Limb (tissue), 2 donors: ENCODE measurements around the gene RADIL.

Source experiments
- DNase-seq, 2 donors: peaks; one replicate each; pipeline ENCODE4 v3.0.0-alpha.2; 2016; ENCODE audit errors: extremely low spot score in 2 of 2

RADIL gene

DNA sequence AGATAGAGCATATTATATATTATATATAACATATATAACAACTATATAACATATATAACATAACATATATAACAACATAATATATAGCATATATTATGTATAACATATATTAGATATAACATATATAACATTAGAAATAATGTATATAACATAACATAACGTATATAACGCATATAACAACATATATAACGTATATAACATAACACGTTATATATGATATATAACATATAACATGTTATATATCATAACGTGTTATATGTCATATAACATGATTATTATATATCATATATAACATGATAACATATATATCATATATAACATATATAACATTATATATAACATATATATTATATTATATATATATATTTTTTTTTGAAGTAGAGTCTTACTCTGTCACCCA is 104.4 kb downstream of the RADIL start:
- no peak for DNase-seq

GRCh38 chr7:4775848-4776623 is 107.5 kb downstream of the RADIL start:
- no peak for DNase-seq

DNA sequence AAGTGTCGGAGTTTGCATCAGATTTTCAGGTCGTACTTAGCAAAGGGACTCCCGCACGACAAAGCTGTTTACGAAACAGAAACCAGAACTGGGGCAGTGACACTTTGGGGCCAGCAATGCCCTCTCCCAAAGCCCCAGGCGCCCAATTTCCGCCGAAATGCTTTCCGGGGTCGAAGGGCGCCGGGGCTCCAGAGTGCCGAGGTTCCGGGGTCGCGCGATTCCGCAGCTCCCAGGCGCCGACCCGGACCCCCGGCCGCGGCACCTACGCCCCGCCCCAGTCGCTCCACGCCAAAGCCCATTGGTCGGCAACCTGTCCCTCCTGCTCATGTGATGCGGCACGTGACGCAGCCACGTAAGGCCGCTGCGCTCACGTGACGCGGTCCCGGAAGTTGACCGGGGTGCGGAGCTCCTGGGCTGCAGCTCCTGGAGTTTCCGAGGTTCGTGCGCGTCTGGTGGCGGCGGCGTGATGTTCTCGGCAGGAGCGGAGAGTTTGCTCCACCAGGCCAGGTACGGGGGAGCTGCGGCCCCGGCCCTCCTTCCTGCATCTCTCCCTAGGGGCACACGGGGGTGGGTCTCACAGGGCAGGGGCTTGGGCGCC is 108.2 kb downstream of the RADIL start, which contains the start of gene AP5Z1:
Gene AP5Z1 (plus strand): TSS at position 374 of the 598 bp plus-strand sequence. CDS start 93 bp downstream, at position 467.
- peak; percentile 93 to 95 for DNase-seq

DNA sequence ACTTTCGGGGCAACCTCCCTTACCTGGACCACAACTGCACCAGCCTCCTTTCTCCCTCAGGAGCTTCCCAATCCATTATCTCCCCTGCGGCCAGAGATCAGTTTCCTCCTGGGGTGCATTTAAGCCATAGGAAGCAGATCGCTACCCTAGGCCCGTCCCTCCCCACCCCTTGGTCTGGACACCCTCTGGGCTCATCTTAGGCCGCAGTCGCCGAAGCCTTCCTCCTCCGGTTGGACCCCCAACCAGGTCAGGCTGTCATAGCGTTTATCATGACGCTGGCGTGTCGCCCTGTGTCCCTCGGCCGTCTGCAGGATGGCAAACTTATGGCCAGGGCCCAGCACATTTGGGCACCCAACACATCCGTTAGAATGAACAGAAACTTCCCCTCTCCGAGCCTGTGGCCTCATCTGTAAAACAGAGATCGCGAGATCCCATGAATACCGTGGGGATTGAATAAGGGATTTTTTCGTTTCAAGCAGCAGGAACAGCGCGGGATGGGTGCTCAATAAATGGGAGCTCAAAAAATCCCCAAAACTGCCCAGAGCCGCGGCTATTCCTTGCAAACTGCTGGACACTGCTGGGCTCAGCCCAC is 108.8 kb downstream of the RADIL start:
- peak in 1 of 2 donors; percentile 31 for DNase-seq

GRCh38 chr7:4774007-4774406 is 109.5 kb downstream of the RADIL start:
- DNase-seq = no peak

- no peak for DNase-seq
Measured at GRCh38 chr7:4772306-4772705, 111.2 kb downstream of the RADIL start.

- no peak for DNase-seq
Measured at GRCh38 chr7:4771737-4772136, 111.8 kb downstream of the RADIL start.

DNA sequence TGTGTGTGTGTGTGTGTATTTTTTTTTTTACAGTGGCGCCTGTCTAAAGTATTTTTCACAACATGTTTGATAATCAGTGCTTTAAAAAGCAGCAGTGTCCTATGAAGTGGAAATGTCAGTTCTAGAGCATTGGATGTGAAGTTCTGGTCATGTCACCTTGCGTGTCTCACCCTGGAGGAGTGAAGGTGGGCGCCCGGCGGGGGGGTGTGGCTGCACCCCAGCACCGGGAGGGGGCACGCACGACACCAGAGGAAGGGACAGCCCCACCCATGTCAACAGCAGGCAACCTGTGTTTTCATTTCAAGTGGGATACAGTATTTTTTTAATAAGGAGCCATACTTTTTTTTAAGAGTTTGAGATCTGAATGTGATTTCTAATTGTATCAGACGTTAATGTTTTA is 112.6 kb downstream of the RADIL start:
- no peak for DNase-seq

GRCh38 chr7:4769761-4770160 is 113.8 kb downstream of the RADIL start:
- DNase-seq = no peak

- no peak for DNase-seq
Measured at GRCh38 chr7:4768597-4769569, 114.6 kb downstream of the RADIL start.

DNA sequence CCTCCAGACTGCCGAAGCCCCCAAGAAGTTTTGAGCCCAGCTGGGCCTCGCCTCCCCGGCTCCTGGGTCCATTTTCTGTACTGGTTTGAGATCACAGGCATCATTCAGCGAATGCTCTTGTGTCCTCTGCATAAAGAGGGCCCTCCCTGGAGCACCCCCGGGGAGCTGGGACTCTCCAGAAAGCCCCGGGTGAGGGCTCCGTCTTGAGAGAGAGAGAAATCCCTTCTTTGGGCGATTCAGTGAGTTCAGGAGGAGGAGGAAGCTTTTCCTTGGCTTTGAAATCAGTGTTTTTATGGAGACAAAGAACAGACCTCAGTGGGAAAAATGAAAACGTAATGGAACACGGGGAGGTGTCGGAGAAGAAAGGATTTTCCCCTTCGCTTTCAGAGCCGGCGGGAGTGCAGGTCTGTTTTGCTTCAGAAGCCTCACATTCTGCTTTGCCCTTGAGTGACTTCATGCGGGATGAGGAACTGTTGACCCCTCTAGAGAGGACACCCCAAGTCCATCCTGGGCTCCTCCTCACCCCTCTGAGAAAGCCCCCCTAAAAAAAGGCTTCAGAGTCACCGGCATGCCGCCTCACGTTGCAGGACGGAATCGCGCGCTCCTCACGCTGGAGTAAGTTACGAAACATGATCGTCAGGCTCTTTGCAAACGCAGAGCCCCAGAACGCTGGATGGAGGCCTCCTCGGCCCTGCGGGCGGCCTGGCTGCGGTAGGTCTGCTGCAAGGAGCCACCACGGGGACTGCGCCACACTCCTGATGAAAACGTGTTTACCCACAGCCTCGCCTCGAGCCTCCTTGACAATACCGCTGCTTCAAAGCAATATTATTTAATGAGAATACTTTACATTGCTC is 116.6 kb downstream of the RADIL start:
- DNase-seq = peak in 1 of 2 donors; percentile 27

DNA sequence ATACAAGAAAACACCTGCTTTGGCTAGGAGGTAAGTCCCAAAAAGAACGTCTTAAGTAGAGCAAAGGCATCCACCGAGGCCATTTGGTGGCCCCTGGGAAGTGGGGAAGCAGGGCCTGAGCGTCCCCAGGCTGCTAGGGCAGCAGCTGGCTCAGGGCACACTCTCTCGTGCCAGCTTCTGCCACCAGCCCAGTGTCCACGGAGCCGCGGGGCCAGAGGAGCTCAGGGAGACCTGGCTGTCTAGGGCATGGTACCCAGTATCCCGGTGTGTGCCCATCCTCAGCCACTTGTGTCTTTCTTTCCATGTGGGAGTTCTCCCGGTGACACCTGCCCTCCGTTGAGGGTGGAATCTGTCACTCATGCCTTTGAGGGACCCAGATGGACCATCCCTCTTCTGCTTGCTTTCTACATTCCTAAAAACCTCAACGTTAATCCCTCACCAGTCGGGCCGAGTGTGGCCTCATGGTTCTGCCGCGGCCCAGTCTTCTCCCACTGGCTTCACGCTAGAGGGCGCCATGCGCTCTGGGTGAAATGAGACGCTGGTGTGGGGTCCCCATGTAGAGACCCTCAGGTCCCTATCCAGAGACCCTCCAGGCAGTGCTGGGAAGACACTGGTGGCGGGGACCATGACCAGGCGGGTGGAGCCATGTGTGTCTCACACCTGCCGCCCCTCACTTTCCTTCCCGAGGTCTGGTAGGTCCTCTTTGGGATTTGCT is 117.6 kb downstream of the RADIL start:
- no peak for DNase-seq

GRCh38 chr7:4764402-4765007 is 119.0 kb downstream of the RADIL start:
- no peak for DNase-seq

- DNase-seq = no peak
Measured at GRCh38 chr7:4763794-4764185, 119.7 kb downstream of the RADIL start.

GRCh38 chr7:4763091-4763793 is 120.3 kb downstream of the RADIL start:
- DNase-seq = no peak

GRCh38 chr7:4762121-4763055 is 121.1 kb downstream of the RADIL start:
- no peak for DNase-seq

- no peak for DNase-seq
Measured at GRCh38 chr7:4760952-4761351, 122.6 kb downstream of the RADIL start.

GRCh38 chr7:4759211-4759610 is 124.3 kb downstream of the RADIL start:
- no peak for DNase-seq
